ENCODE results near the gene LCE3E. TPM values are rescaled to one million over a fixed set of nuclear protein-coding genes. Genes with fewer than 3 reads are reported as not detected.
"Not testable (repeated sequence)": the region's sequence is repeated elsewhere in the genome, so short reads cannot be mapped to it uniquely, and the experiment has no call there.

LCE3E gene
- total RNA-seq, 1 experiment from 2014 or later: not detected

DNA sequence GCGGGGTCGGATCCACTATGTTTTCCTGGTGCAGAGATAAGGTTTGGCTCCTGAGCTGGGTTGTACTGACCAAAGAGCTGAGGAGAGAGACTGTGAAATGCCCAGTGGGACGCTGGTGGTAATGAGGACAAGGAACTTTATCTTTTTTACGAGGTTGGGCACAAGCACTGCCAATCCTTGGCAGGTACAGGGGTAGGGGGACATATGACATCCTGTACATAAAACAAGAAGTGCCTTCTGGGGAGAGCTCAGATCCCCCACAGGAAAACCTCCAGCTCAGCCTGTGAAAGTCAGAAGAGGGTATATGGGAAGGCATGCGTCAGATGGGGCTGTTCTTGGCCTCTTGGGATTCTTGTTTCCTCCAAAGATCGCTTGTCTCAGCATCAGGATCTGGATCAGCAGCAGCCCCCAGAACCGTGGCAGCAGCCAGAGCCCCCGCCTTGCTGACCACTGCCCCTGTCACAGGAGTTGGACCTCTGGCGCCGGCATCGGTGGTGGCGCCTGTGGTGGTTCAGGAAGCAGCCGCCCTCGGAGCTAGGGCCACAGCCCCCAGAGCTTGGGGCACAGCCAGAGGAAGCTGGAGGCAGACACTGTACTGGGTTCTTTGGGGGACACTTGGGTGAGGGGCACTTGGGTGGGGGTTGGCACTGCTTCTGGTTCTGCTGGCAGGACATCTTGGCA lies 905 bp downstream of the LCE3E start:
- no peak for ATAC-seq
- Histone ChIP-seq H3K9me3 (ENCODE audit: low read length) (peaks cover 16% of the 10 kb centered on the region; the same call in 1 of the 2 replicates), H3K79me2 (ENCODE audit: low read length) (no peaks in the 10 kb centered on the region), H2AFZ (ENCODE audit: low read length) (no peak overlapping the region), H3K9me2 (replicated peaks; ENCODE audit: low read length) (no peaks in the 10 kb centered on the region), H3K27ac (ENCODE audit: low read length) (no peak overlapping the region), H3K27me3 (ENCODE audit: low read length) (no peaks in the 10 kb centered on the region), H3K9ac (ENCODE audit: low read length) (no peak overlapping the region), H3K4me1 (ENCODE audit: insufficient read depth, low read length) (no peaks in the 10 kb centered on the region), H3F3A (ENCODE audit: low read length, unreplicated experiment) (no peaks in the 10 kb centered on the region), H4K20me1 (ENCODE audit: low read length) (no peaks in the 10 kb centered on the region), H3K4me2 (ENCODE audit: low read length) (no peak overlapping the region), H3K36me3 (ENCODE audit: low read depth, low read length) (no peaks in the 10 kb centered on the region), H3K4me3 (ENCODE audit: low read length) (no peak overlapping the region)
- TF ChIP-seq EZH2phosphoT487 (IDR thresholded peaks at IDR 0.05; ENCODE audit: borderline replicate concordance, low read length) (no peak), EZH2 (IDR thresholded peaks at IDR 0.05; ENCODE audit: low read length, unreplicated experiment) (no peak)
- TF ChIP-seq, protein P1, sequence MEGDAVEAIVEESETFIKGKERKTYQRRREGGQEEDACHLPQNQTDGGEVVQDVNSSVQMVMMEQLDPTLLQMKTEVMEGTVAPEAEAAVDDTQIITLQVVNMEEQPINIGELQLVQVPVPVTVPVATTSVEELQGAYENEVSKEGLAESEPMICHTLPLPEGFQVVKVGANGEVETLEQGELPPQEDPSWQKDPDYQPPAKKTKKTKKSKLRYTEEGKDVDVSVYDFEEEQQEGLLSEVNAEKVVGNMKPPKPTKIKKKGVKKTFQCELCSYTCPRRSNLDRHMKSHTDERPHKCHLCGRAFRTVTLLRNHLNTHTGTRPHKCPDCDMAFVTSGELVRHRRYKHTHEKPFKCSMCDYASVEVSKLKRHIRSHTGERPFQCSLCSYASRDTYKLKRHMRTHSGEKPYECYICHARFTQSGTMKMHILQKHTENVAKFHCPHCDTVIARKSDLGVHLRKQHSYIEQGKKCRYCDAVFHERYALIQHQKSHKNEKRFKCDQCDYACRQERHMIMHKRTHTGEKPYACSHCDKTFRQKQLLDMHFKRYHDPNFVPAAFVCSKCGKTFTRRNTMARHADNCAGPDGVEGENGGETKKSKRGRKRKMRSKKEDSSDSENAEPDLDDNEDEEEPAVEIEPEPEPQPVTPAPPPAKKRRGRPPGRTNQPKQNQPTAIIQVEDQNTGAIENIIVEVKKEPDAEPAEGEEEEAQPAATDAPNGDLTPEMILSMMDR (conservative IDR thresholded peaks at IDR 0.05; ENCODE audit: low read depth, low read length): no peak
- DNase-seq: peak; percentile 1
- CTCF ChIA-PET: no interaction called here
- intact Hi-C loops (cut with micrococcal nuclease): no loop called here
- BruUV-seq (replicated peaks): no TSS peak
- POLR2A ChIA-PET (ENCODE audit: unreplicated experiment): no interaction called here

- Histone ChIP-seq H3K4me2 (ENCODE audit: low read length) (no peak overlapping the region), H3K79me2 (ENCODE audit: low read length) (no peaks in the 10 kb centered on the region), H3K9me3 (ENCODE audit: low read length) (peaks cover 10% of the 10 kb centered on the region; the same call in 1 of the 2 replicates), H3K4me3 (ENCODE audit: low read length) (no peak overlapping the region), H3K9ac (ENCODE audit: low read length) (no peak overlapping the region), H3K27me3 (ENCODE audit: low read length) (no peaks in the 10 kb centered on the region), H2AFZ (ENCODE audit: low read length) (no peak overlapping the region), H3K36me3 (ENCODE audit: low read depth, low read length) (no peaks in the 10 kb centered on the region), H3K4me1 (ENCODE audit: insufficient read depth, low read length) (no peaks in the 10 kb centered on the region), H4K20me1 (ENCODE audit: low read length) (no peaks in the 10 kb centered on the region), H3K9me2 (replicated peaks; ENCODE audit: low read length) (no peaks in the 10 kb centered on the region), H3K27ac (ENCODE audit: low read length) (no peak overlapping the region), H3F3A (ENCODE audit: low read length, unreplicated experiment) (no peaks in the 10 kb centered on the region)
- ChIA-PET POLR2A (ENCODE audit: unreplicated experiment) (no interaction called here), CTCF (no interaction called here)
- ATAC-seq (no peak), DNase-seq (no peak)
- intact Hi-C loops (cut with micrococcal nuclease): no loop called here
- no peak for TF ChIP-seq EZH2phosphoT487 (IDR thresholded peaks at IDR 0.05; ENCODE audit: borderline replicate concordance, low read length)
- TF ChIP-seq EZH2 (IDR thresholded peaks at IDR 0.05; ENCODE audit: low read length, unreplicated experiment): no peak
- TF ChIP-seq, protein P1 (conservative IDR thresholded peaks at IDR 0.05; ENCODE audit: low read depth, low read length): no peak
- BruUV-seq (replicated peaks): no TSS peak
Measured at GRCh38 chr1:152565115-152565514, 1.5 kb downstream of the LCE3E start.

DNA sequence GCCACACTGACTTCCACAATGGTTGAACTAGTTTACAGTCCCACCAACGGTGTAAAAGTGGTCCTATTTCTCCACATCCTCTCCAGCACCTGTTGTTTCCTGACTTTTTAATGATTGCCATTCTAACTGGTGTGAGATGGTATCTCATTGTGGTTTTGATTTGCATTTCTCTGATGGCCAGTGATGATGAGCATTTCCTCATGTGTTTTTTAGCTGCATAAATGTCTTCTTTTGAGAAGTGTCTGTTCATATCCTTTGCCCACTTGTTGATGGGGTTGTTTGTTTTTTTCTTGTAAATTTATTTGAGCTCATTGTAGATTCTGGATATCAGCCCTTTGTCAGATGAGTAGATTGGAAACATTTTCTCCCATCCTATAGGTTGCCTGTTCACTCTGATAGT lies 18.2 kb downstream of the LCE3E start:
- intact Hi-C loops (cut with micrococcal nuclease); H3F3A ChIP-seq (ENCODE audit: low read length, unreplicated experiment); H3K9me2 ChIP-seq (replicated peaks; ENCODE audit: low read length); H4K20me1 ChIP-seq (ENCODE audit: low read length); H3K4me3 ChIP-seq (ENCODE audit: low read length); H3K4me2 ChIP-seq (ENCODE audit: low read length); H3K27me3 ChIP-seq (ENCODE audit: low read length); H3K36me3 ChIP-seq (ENCODE audit: low read depth, low read length); ATAC-seq; POLR2A ChIA-PET (ENCODE audit: unreplicated experiment); H3K9ac ChIP-seq (ENCODE audit: low read length); DNase-seq; H3K27ac ChIP-seq (ENCODE audit: low read length); H3K79me2 ChIP-seq (ENCODE audit: low read length); H3K4me1 ChIP-seq (ENCODE audit: insufficient read depth, low read length); H3K9me3 ChIP-seq (ENCODE audit: low read length); BruUV-seq (replicated peaks); CTCF ChIA-PET; H2AFZ ChIP-seq (ENCODE audit: low read length): not testable (repeated sequence)
